NCI-H2107 (cell line): ENCODE measurements around the gene ADGRG3.

Source experiments
- DNase-seq: peaks from one replicate; lab custom pipeline; 2025; lab: John Stamatoyannopoulos, UW

Gene ADGRG3

DNA sequence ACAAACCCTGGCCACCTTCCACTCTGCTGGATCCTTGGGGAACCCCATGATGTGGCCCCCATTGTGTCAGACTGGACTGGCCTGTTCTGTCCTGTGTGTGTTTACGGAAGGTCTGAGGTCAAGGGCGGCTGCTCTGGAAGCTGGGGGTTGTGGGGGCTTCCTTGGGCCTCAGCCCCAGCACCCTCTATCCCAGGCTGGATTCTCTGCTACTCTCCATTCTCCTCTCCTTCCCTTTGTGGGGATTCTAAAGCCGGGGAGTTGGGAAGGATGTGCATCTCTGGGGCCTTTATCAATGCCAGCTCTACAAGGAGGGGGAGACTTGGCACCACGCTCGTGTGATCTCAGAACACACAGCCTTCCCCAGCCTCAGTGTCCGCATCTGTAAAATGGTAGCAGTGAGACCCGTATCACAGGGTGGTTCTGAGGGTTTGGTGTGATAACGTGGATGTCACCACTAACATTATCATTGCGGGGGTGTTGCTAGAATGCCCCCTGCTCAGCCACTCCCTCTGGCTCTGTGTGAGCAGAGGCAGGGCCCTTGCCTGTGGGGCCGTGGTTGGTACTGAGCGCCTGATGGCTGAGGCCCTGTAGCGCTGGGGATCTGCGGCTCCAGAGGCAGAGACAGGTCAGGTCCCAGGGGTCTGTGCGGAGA is 21.6 kb upstream of the ADGRG3 start:
- DNase-seq = no peak

GRCh38 chr16:57647136-57647875 is 20.8 kb upstream of the ADGRG3 start:
- no peak for DNase-seq

DNA sequence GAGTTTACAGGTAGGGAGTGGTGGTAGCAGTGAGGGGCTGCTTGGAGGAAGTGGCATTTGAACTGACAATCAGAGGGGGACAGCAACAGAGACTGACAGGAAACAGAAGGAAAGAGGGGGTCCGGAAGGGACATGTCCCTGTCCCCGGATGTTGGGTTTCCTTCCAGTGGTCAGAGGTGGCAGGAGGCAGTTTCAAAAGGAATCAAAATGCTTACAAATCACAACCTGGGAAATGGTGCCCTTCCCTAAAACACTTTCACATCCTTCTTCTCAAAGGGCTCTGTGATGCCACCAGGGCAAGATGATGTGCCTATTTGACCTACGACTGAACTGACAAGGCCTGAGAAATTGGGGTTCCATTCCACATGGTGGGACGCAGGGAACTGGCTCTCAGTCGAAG is 20.0 kb upstream of the ADGRG3 start:
- no peak for DNase-seq

DNA sequence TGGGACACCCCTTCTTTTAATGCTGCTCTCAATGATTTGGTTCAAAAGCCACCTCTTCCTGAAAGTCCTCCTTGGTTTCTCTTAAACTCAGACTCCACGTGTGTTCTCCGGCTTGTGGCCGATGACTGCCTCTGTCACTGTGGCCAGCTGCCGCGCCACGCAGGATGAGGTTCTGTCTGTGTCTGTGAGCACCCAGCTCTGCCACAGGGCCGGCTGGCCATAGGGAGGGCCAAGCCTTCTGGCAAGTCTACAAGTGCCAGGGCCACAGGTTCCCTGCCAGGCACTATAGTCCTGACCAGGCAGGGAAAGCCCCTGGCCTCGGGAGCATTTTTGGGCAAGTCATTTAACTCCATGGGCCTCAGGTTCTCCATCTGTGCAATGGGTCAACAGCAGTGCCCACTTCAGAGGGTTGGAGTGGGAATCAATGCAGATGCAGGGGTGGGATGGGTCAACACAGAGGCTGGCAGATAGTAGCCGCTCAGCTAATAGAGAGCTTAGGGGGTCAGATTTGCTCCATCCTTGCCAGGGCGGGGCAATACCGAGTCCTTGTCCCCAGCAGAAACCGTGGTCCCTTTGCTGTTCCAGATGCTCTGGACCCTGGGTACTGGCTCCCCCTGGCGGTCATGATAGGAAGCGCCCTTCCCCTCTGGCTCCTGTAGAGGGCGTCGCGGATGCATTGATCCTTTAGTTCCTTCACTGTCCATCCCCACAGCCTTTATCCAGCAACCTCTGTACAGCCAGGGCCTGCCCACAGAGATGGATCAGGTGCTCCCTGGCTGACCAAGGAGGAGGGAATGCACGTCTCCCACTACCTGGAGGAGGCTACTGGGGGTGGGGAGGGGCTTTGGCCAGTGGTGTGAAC is 19.3 kb upstream of the ADGRG3 start:
- peak; percentile 67 for DNase-seq

GRCh38 chr16:57649443-57649751 is 18.7 kb upstream of the ADGRG3 start:
- no peak for DNase-seq

GRCh38 chr16:57649846-57650245 is 18.3 kb upstream of the ADGRG3 start:
- DNase-seq = no peak

GRCh38 chr16:57651344-57652333 is 16.5 kb upstream of the ADGRG3 start:
- no peak for DNase-seq

- no peak for DNase-seq
These were observed 15.2 kb upstream of the ADGRG3 start for GRCh38 chr16:57652695-57653471.

- no peak for DNase-seq
These were observed 14.2 kb upstream of the ADGRG3 start for GRCh38 chr16:57653936-57654335.

DNA sequence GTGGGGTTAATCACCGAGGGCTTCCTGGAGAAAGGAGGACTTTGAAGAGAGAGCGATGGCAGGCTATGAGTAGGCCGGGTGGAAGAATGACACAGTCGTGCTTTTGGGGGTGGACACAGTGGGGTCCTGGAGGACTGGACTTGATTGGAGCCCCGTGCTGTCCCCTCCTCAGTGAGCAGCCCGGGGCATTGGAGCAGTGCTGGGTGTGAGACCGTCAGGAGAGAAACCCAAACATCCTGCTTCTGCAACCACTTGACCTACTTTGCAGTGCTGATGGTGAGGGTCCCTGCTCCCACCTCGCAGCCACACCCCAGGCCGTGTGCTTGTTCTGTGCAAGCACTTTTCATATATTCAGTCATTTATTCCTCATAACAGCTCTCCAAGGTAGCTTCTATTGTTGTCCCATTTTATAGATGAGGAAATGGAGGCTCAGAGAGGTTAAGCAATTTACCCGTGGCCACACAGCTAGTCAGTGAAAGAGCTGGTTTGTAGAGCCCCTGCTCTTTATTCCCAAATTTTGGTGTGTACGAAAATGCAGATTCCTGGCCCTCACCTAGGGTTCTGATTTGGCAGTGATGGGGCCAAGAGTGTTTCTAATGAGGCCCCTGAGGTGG is 11.7 kb upstream of the ADGRG3 start:
- DNase-seq = no peak

GRCh38 chr16:57657228-57657627 is 10.9 kb upstream of the ADGRG3 start:
- no peak for DNase-seq

DNA sequence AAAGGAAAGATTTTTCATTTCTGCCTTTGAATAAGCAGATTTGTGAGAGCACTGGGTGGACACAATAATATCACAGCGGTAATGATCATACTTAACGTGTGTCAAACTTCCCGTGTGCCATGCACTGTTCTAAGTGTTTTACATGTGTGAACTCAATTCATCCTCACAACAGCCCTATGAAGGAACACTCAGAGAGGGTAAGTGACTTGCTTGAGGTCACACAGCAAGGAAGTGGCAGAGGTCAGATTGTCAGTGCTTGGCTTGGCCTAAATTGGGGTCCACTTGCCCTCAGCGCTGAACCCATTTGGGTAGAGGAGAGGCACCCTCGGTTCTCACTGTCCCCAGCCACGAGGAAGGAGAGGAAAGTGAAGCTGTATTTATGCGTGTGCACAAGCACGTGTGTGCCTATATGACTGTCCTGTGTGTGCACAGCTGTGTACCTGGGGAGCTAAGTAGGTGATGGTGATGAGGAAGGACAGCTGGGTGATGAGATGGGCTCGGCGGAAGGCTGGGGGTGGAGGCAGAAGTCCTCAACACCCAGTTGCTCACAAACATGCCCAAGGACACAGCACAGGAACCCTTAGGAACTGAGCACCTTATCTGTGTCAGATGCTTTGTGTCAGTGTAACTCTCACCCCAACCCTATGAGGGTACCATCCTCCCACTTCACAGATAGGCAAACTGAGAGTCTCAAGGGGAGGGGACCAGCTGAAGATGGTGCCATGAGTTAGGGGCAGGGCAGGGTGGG is 9.8 kb upstream of the ADGRG3 start:
- DNase-seq = no peak

GRCh38 chr16:57658878-57659674 is 9.0 kb upstream of the ADGRG3 start:
- no peak for DNase-seq

DNA sequence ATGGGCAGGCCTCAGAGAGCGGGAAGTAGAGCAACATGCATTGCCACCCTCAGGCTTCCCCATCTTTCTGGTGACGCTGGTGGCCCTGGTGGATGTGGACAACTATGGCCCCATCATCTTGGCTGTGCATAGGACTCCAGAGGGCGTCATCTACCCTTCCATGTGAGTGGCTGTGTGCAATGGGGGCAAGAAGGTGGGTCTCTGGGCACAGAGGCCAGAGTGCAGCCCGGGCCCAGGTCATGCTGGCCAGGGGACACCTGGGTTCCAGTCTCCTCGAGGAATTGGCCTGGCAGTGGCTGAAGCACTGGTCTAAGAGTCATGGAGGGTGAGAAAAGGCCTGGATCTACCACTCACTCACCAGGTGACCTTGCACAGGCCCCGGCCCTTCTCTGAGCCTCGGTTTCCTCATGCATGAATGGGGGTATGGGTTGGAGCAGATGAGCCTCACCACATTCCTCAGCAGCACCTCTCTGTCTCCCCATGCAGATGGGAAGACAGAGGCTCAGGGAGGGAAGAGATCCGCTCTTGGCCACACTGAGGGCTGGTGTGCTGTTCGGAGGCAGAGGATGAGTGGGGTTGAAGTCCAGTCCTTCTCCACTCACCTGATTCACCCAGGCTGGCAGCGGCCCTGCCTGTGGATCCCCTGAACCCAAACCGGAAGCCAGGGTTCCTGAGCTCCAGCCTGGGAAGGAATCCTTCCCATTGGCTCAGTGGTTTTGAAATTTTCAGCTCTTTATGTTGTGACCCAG is 7.2 kb upstream of the ADGRG3 start:
- no peak for DNase-seq

- no peak for DNase-seq
These were observed 6.6 kb upstream of the ADGRG3 start for GRCh38 chr16:57661510-57661909.

DNA sequence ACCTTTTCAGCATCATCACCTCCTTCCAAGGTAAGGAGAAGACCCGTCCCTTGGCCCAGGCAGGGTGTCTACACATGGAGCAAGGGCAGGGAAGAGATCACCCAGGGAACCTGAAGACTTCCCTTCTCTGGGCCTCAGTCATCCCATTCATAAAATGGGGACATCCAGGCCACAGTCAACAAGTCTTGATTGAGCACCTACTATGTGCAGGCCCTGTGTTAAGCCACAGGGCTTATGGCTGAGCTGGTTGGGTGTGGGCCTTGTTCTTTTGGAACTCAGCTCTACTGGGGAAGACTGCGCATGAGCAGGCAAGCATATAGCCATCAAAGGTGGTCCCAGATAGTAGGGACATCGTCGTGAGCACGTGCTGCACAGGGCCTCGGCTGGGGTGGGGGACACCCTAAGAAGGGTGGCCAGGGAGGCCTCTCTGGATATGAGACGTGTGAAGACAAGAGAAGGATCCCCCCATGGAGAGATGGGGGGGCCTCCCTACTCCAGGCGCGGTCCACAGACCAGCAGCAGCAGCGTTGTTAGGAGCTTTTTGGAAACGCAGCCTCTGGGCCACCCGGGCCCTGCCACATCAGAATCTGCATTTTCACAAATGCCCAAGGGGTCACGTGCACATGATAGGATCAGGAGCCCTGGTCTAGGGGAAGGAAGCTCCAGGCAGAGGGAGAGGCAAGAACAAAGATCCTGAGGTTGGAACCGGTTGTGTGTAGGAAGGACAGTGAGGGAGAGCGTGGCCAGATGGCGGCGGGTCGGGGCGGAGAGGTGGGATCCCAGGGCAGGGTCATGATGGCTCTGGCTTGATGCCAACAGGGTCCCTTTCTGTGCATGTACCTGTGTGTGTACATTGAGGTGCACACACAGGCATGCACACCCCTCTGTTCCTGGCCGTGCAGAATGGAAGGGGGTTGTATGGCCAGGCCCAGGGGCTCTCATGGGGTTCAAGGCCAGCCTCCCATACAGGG is 5.9 kb upstream of the ADGRG3 start:
- no peak for DNase-seq

GRCh38 chr16:57663436-57663835 is 4.7 kb upstream of the ADGRG3 start:
- no peak for DNase-seq
